ENCODE measurements around the gene RPH3AL. TPM values are rescaled to one million over a fixed set of nuclear protein-coding genes. Genes with fewer than 3 reads are reported as not detected.

RPH3AL gene
- total RNA-seq, result 1 to 10 TPM; 4.4 to 5.9 TPM
- 1 to 10 TPM; 1.7 to 3.5 TPM for polyA plus RNA-seq

GRCh38 chr17:352421-353212 is at the start of gene RPH3AL:
Gene RPH3AL (minus strand): TSS chr17:352807. CDS start chr17:327543, 25,264 bp downstream.
- ChIA-PET CTCF (ENCODE audit: partially characterized antibody) (no interaction called here), POLR2A (ENCODE audit: partially characterized antibody) (no interaction called here)
- no peak within 1 kb of the TSS for H3K4me3 Mint-ChIP-seq
- no peaks in the 10 kb centered on the region for H3K36me3 Mint-ChIP-seq
- H3K9me3 Mint-ChIP-seq, result peaks cover 0 to 2% (median 0%) of the 10 kb centered on the region in 8 donors
- Histone ChIP-seq H3K27ac (ENCODE audit: low read depth, low read length) (no peak within 1 kb of the TSS), H3K4me1 (ENCODE audit: insufficient read depth, low read length) (no peaks in the 10 kb centered on the region), H3K36me3 (ENCODE audit: insufficient read depth, low read length) (no peaks in the 10 kb centered on the region), H3K4me3 (ENCODE audit: low read length in 2 of 2) (no peak within 1 kb of the TSS), H3K9me3 (ENCODE audit: control insufficient read depth in 1 of 2, low read length in 2 of 2) (no peaks in the 10 kb centered on the region), H3K27me3 (ENCODE audit: insufficient read depth, low read length) (no peaks in the 10 kb centered on the region)
- peaks cover 0 to 5% (median under 1%) of the 10 kb centered on the region in 4 donors for H3K4me1 Mint-ChIP-seq
- H3K27me3 Mint-ChIP-seq, result no peaks in the 10 kb centered on the region
- intact Hi-C loops (cut with micrococcal nuclease), result no loop called here
- H3K27ac Mint-ChIP-seq, result no peak within 1 kb of the TSS
- DNase-seq, result no peak

DNA sequence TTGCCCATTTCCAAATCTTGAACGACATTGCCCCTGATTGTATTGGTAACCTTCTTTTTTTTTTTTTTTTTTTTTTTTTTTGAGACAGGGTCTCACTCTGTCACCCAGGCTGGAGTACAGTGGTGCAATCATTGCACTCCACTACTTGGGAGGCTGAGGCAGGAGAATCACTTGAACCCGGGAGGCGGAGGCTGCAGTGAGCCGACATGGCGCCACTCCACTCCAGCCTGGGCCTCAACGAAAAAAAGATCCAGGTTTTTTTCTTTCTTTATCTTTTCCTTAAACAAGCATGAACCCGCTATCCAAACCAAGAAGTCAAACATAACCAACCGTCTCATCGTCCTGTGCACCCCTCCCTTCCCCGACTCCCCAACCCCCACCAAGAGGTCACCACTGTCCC is 47.6 kb upstream of the RPH3AL start:
- H3K4me3 ChIP-seq (ENCODE audit: low read length in 2 of 2), result no peak overlapping the region
- ChIA-PET POLR2A (ENCODE audit: partially characterized antibody) (no interaction called here), CTCF (ENCODE audit: partially characterized antibody) (no interaction called here)
- Mint-ChIP-seq H3K4me1 (peaks cover 7 to 18% (median 15%) of the 10 kb centered on the region in 4 donors), H3K27ac (peak overlapping the region in 4 of 7 donors; percentile 25 to 50 (median 39)), H3K27me3 (no peaks in the 10 kb centered on the region), H3K9me3 (peaks cover 0 to 3% (median 0%) of the 10 kb centered on the region in 8 donors), H3K36me3 (peaks cover 20 to 36% of the 10 kb centered on the region in 2 donors), H3K4me3 (no peak overlapping the region)
- intact Hi-C loops (cut with micrococcal nuclease), result no loop called here
- H3K27ac ChIP-seq (ENCODE audit: low read depth, low read length), result no peak overlapping the region
- H3K27me3 ChIP-seq (ENCODE audit: insufficient read depth, low read length), result no peaks in the 10 kb centered on the region
- H3K4me1 ChIP-seq (ENCODE audit: insufficient read depth, low read length), result no peaks in the 10 kb centered on the region
- H3K36me3 ChIP-seq (ENCODE audit: insufficient read depth, low read length), result peaks cover 25% of the 10 kb centered on the region
- no peak for DNase-seq
- no peaks in the 10 kb centered on the region for H3K9me3 ChIP-seq (ENCODE audit: control insufficient read depth in 1 of 2, low read length in 2 of 2)

DNA sequence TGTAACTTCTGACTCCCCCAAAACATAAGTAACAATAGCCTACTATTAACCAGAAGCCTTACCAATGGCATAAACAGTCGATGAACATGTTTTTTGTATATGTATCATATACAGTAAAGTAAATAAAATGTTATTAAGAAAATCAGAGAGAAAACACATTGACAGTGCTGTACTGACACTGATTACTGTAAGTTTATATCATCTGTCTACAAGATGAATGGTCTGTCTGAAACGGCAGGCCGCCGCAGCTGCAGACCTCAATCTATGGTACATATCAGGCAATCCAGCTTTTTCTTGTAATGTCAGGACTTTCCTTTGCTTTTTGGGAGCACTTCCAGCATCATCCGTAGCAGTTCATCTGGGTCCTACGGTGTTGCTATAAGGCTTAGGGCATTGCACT is 44.2 kb upstream of the RPH3AL start:
- ChIA-PET POLR2A (ENCODE audit: partially characterized antibody) (no interaction called here), CTCF (ENCODE audit: partially characterized antibody) (no interaction called here)
- Histone ChIP-seq H3K4me3 (ENCODE audit: low read length in 2 of 2) (no peak overlapping the region), H3K36me3 (ENCODE audit: insufficient read depth, low read length) (peaks cover 16% of the 10 kb centered on the region), H3K27ac (ENCODE audit: low read depth, low read length) (no peak overlapping the region), H3K27me3 (ENCODE audit: insufficient read depth, low read length) (no peaks in the 10 kb centered on the region), H3K4me1 (ENCODE audit: insufficient read depth, low read length) (peaks cover 3% of the 10 kb centered on the region), H3K9me3 (ENCODE audit: control insufficient read depth in 1 of 2, low read length in 2 of 2) (no peaks in the 10 kb centered on the region)
- Mint-ChIP-seq H3K27me3 (no peaks in the 10 kb centered on the region), H3K4me1 (peaks cover 0 to 4% (median 0%) of the 10 kb centered on the region in 4 donors), H3K27ac (no peak overlapping the region), H3K36me3 (peaks cover 10 to 20% of the 10 kb centered on the region in 2 donors), H3K9me3 (no peaks in the 10 kb centered on the region), H3K4me3 (no peak overlapping the region)
- intact Hi-C loops (cut with micrococcal nuclease), result loop anchor here (10.0 kb wide), 1 partner anchor 308 kb away; no protein-coding TSS in a partner anchor
- DNase-seq, result no peak

- Histone ChIP-seq H3K4me3 (ENCODE audit: low read length in 2 of 2) (no peak overlapping the region), H3K36me3 (ENCODE audit: insufficient read depth, low read length) (peaks cover 8% of the 10 kb centered on the region), H3K27ac (ENCODE audit: low read depth, low read length) (no peak overlapping the region), H3K27me3 (ENCODE audit: insufficient read depth, low read length) (no peaks in the 10 kb centered on the region), H3K9me3 (ENCODE audit: control insufficient read depth in 1 of 2, low read length in 2 of 2) (no peaks in the 10 kb centered on the region), H3K4me1 (ENCODE audit: insufficient read depth, low read length) (peaks cover 3% of the 10 kb centered on the region)
- peak overlapping the region in 1 of 7 donors; percentile 61 for H3K27ac Mint-ChIP-seq
- peaks cover 10 to 14% of the 10 kb centered on the region in 2 donors for H3K36me3 Mint-ChIP-seq
- POLR2A ChIA-PET (ENCODE audit: partially characterized antibody), result no interaction called here
- intact Hi-C loops (cut with micrococcal nuclease), result loop anchor here (10.0 kb wide), 1 partner anchor 309 kb away; no protein-coding TSS in a partner anchor
- no peak for DNase-seq
- no peaks in the 10 kb centered on the region for H3K9me3 Mint-ChIP-seq
- H3K27me3 Mint-ChIP-seq, result no peaks in the 10 kb centered on the region
- CTCF ChIA-PET (ENCODE audit: partially characterized antibody), result interaction anchor here (0.7 kb wide), 1 partner anchor 9 kb away, joined by 5 read pairs; no protein-coding TSS in a partner anchor
- H3K4me1 Mint-ChIP-seq, result peaks cover 0 to 4% (median 0%) of the 10 kb centered on the region in 4 donors
- no peak overlapping the region for H3K4me3 Mint-ChIP-seq
Measured at GRCh38 chr17:395974-396373, 43.4 kb upstream of the RPH3AL start.

- DNase-seq, result no peak
- Mint-ChIP-seq H3K9me3 (no peaks in the 10 kb centered on the region), H3K36me3 (peaks cover 10 to 12% of the 10 kb centered on the region in 2 donors), H3K27ac (no peak overlapping the region), H3K27me3 (no peaks in the 10 kb centered on the region), H3K4me1 (peaks cover 0 to 4% (median 0%) of the 10 kb centered on the region in 4 donors), H3K4me3 (no peak overlapping the region)
- Histone ChIP-seq H3K4me3 (ENCODE audit: low read length in 2 of 2) (no peak overlapping the region), H3K9me3 (ENCODE audit: control insufficient read depth in 1 of 2, low read length in 2 of 2) (no peaks in the 10 kb centered on the region), H3K4me1 (ENCODE audit: insufficient read depth, low read length) (peaks cover 3% of the 10 kb centered on the region), H3K27me3 (ENCODE audit: insufficient read depth, low read length) (no peaks in the 10 kb centered on the region), H3K27ac (ENCODE audit: low read depth, low read length) (no peak overlapping the region), H3K36me3 (ENCODE audit: insufficient read depth, low read length) (peaks cover 5% of the 10 kb centered on the region)
- POLR2A ChIA-PET (ENCODE audit: partially characterized antibody), result interaction anchor here (1.1 kb wide), 1 partner anchor 16 kb away, joined by 3 read pairs; no protein-coding TSS in a partner anchor
- CTCF ChIA-PET (ENCODE audit: partially characterized antibody), result interaction anchor here (0.7 to 0.8 kb wide), 2 partner anchors 8 to 17 kb away, joined by 3 to 5 read pairs; no protein-coding TSS in a partner anchor
- intact Hi-C loops (cut with micrococcal nuclease), result loop anchor here (10.0 kb wide), 1 partner anchor 310 kb away; no protein-coding TSS in a partner anchor
Measured at GRCh38 chr17:395179-395578, 42.6 kb upstream of the RPH3AL start.

DNA sequence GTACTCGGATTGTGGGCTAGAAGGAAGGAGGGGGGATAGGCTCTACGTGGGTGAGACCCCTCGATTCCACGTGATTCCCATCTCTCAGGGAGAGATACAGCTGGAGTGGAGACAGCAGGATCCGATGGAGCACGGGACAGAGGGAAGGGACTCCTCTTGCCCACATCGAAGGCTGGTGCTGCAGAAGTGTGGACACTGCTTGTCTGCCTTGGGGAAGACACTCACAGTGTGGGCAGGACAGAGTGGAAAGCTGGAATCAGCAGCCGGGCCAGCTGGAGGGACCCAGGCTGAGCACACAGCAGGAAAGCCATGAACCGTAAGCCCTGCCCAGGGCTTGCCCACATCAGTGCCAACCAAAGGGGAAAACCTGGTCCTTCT is 42.1 kb upstream of the RPH3AL start:
- Histone ChIP-seq H3K4me1 (ENCODE audit: insufficient read depth, low read length) (peaks cover 3% of the 10 kb centered on the region), H3K36me3 (ENCODE audit: insufficient read depth, low read length) (peaks cover 5% of the 10 kb centered on the region), H3K27ac (ENCODE audit: low read depth, low read length) (no peak overlapping the region), H3K4me3 (ENCODE audit: low read length in 2 of 2) (no peak overlapping the region), H3K9me3 (ENCODE audit: control insufficient read depth in 1 of 2, low read length in 2 of 2) (no peaks in the 10 kb centered on the region), H3K27me3 (ENCODE audit: insufficient read depth, low read length) (no peaks in the 10 kb centered on the region)
- intact Hi-C loops (cut with micrococcal nuclease), result loop anchor here (10.0 kb wide), 1 partner anchor 310 kb away; no protein-coding TSS in a partner anchor
- peaks cover 8 to 10% of the 10 kb centered on the region in 2 donors for H3K36me3 Mint-ChIP-seq
- no peaks in the 10 kb centered on the region for H3K27me3 Mint-ChIP-seq
- no peak for DNase-seq
- POLR2A ChIA-PET (ENCODE audit: partially characterized antibody), result interaction anchor here (1.1 kb wide), 1 partner anchor 17 kb away, joined by 3 read pairs; no protein-coding TSS in a partner anchor
- peak overlapping the region in 1 of 7 donors; percentile 76 for H3K27ac Mint-ChIP-seq
- H3K4me3 Mint-ChIP-seq, result no peak overlapping the region
- H3K9me3 Mint-ChIP-seq, result no peaks in the 10 kb centered on the region
- H3K4me1 Mint-ChIP-seq, result peaks cover 0 to 4% (median 0%) of the 10 kb centered on the region in 4 donors
- CTCF ChIA-PET (ENCODE audit: partially characterized antibody), result interaction anchor here (0.8 kb wide), 1 partner anchor 17 kb away, joined by 3 read pairs; no protein-coding TSS in a partner anchor

Data from CD4-positive, alpha-beta memory T cell (primary cell).